ENCODE measurements around the gene UMAD1.

The UMAD1 gene

GRCh38 chr7:7720750-7721621 is 80.4 kb downstream of the UMAD1 start:
- FAIRE-seq = no peak
- DNase-seq (ENCODE audit: low spot score) = no peak

GRCh38 chr7:7731732-7732131 is 91.2 kb downstream of the UMAD1 start:
- FAIRE-seq (no peak), DNase-seq (ENCODE audit: low spot score) (no peak)

GRCh38 chr7:7732621-7733281 is 92.2 kb downstream of the UMAD1 start:
- DNase-seq (ENCODE audit: low spot score) = no peak

GRCh38 chr7:7736671-7737070 is 96.1 kb downstream of the UMAD1 start:
- peak; percentile 46 for FAIRE-seq

More at GRCh38 chr7:7732621-7733281, 92.2 kb downstream of the UMAD1 start:
- peak; percentile 69 for FAIRE-seq

DNA sequence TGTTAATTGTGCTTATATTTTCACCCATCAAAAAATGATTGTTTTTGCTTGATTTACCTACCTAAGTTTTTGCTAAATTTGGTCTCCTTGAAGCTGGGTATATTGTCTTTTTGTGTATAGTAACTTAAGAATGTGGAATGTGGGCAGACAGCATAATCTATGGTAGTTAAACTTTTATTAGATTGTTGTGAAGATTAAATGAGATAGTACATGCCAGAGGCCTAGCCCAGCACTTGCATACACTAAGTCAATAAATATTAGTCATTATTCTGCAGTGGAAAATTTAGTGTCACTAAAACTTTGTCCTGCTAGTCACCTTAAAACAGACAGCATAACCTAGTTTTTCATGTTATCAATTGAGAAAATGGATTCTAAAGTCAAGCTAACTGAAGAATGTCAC is 97.1 kb downstream of the UMAD1 start:
- no peak for DNase-seq (ENCODE audit: low spot score)
- FAIRE-seq = no peak

More at GRCh38 chr7:7736671-7737070, 96.1 kb downstream of the UMAD1 start:
- DNase-seq (ENCODE audit: low spot score) = no peak

GRCh38 chr7:7738177-7738576 is 97.6 kb downstream of the UMAD1 start:
- FAIRE-seq (no peak), DNase-seq (ENCODE audit: low spot score) (no peak)

DNA sequence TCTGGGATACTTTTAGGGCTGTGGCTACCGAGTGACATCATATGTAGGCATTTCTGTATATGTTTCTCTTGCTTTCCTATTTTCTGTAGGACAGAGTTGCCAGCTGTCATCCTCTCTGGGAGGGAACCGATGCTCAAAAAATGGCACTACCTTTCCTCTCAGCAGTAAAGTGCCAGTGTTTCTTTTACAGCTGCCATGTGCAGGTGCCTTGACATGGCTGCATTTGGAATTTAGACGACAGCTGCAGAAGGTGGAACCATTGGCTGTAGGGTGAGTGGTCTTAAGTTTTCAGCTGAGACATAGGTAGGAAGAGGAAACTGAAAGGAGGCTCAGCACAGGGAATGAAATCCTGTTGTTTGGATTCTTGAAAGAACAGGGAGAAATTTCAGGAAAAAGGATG is 98.1 kb downstream of the UMAD1 start:
- DNase-seq (ENCODE audit: low spot score) (no peak), FAIRE-seq (peak; percentile 52)

- FAIRE-seq (peak; percentile 30), DNase-seq (ENCODE audit: low spot score) (no peak)
Measured at GRCh38 chr7:7739204-7740036, 98.9 kb downstream of the UMAD1 start.

GRCh38 chr7:7740037-7740355 is 99.4 kb downstream of the UMAD1 start:
- no peak for FAIRE-seq
- no peak for DNase-seq (ENCODE audit: low spot score)

GRCh38 chr7:7742223-7742622 is 101.7 kb downstream of the UMAD1 start:
- DNase-seq (ENCODE audit: low spot score) (no peak), FAIRE-seq (no peak)

- no peak for DNase-seq (ENCODE audit: low spot score)
- FAIRE-seq = no peak
Measured at GRCh38 chr7:7745258-7745657, 104.7 kb downstream of the UMAD1 start.

- DNase-seq (ENCODE audit: low spot score) (no peak), FAIRE-seq (no peak)
Measured at GRCh38 chr7:7745966-7746365, 105.4 kb downstream of the UMAD1 start.

DNA sequence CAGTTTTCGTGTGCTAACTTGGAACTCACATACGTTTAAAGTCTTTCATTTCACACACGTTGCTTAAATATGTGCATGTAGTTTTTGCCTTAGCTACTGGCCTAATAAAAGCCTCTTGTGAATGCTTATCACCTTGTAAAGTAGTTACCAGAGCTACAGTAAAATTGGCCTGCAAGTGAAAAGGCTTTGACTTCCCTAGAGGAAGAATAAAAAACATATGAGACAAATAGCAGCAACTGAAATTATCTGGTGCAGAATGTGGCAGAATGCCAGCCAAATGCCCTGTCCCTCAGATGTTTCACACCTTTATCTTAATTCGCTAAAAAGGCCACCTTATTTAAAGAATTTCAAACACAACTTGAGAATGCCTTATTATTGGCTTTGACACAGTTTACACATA is 105.9 kb downstream of the UMAD1 start:
- no peak for FAIRE-seq
- no peak for DNase-seq (ENCODE audit: low spot score)

GRCh38 chr7:7750571-7751242 is 110.2 kb downstream of the UMAD1 start:
- FAIRE-seq = peak; percentile 9
- no peak for DNase-seq (ENCODE audit: low spot score)

DNA sequence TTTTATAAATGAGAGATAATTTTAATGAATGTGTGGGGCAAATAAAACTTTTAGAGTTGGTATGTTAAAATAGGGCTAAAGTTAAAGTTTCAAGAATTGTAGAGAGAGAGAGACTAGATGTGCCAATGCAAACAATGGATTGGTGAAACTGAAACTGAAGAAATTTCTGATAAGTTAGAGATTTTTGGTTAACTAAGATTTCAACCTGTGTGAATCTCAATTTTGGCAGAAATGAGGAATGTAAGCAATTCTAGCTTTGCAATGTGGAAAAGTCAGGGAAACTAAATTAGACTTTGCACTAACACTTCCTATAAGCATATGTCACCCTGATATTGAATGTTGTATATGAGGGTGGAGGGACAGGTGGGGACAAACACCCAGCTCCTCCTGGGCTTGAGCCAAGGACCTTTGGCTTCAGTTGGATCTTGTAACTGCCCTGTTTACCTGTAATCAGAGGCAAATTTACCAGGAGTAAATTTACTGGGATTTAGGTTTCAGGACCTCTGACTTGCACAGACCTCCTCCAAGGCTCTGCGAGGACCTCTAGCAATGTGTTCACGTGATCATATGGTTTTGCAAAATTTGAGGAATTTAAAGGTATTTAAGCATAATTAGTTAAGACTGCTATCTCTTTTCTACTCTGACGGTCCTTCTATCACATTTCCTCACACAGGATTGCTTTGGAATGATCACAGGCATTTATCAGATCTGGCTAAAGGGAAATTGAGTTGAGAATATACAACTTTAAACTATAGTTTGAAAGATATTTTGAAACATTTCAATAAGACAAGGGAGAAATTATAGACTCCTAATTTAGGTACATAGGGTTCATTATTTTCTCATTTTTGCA is 110.9 kb downstream of the UMAD1 start:
- peak; percentile 5 for FAIRE-seq
- DNase-seq (ENCODE audit: low spot score) = no peak

- peak; percentile 50 for FAIRE-seq
- DNase-seq (ENCODE audit: low spot score) = no peak
Measured at GRCh38 chr7:7756577-7756976, 116.0 kb downstream of the UMAD1 start.

DNA sequence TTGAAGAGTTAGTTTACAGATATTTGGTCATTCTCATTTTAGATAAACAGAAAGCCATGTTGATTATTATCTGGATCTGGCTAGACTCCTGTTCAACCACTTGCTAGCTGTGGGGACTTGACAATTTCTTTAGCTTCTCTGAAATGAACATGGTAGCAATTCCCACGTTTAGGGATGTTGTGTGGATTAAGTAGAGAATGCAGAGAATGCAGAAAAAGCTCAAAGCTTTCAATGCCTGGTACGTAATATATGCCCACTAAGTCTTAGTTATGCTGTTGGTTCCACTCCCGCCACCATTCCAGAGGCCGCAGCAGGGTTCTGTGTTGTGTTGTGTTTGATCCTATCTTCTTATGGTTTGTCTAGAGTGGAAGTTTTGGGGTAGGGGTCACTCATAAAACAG is 117.0 kb downstream of the UMAD1 start:
- DNase-seq (ENCODE audit: low spot score) (no peak), FAIRE-seq (no peak)

DNA sequence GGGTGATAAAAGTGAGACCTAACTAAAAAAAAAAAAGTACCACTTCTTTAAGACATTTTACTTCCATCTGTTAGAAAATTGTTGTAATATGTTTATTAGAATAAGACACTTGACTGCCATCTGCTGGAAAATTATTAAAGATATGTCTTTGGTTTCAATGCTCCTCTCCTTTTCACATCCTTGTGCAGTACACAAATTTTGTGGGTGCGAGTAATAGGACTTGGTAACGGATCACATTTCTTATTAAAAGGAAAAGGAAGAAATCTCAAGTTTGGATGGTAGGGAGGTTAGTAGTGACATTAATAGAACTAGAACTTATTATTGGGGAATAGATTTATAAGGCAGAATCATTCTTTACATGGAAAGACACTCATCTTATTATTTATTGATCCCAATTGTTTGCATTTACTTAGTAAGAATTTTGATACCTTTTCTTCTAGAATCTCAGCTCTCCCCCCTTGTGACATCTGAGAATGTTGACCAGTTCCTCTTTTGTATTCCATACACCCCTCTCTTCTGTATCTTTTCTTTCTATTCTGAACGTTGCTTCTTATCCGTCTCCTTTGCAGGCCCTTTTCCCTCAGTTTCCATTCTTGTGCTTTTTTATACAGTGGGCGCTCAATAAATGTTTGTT is 120.9 kb downstream of the UMAD1 start:
- FAIRE-seq = no peak
- no peak for DNase-seq (ENCODE audit: low spot score)

DNA sequence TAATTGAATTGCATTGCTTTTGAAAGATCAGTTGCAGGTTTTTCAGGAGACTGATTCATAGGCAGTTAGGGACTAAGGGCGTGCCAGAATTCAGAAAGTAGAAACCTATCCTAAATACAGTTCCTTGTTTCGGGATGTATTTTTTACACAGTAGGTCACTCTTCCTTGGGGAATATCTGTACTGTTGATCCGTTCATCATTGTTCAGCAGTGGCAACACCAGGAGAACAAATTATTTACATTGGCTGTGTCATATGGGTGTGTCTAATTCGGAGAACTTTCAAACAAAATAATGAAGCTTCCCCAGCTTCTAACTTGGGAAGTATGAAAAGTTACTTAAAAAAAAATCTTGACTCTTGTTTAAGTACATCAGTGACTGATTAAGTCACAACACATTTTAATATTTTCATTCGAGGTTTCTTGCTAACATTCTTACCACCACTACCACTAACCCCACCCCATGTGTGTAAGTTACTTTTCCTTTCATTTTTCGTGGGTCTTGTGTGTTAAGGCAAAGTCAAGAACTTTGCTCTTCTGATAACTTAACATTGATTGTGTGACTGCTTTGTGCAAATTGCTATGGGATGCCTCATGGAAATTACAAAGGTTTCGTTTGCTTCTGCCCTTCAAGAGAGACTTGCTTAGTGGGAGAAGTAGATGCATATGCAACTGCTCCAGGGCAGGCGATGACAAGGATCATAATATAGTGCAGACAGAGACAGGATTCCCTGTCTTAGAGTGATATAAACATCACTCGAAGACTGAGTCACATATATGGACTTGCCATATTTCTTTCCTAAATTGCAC is 121.6 kb downstream of the UMAD1 start:
- DNase-seq (ENCODE audit: low spot score) = no peak

More for the DNA sequence above, 121.6 kb downstream of the UMAD1 start:
- FAIRE-seq = peak; percentile 61
